IPS-18c (cell line): ENCODE measurements around the gene COL9A3.

ENCODE experiments used
- H3K4me3 ChIP-seq: 2 replicates; pipeline ENCODE4 v1.7.0; 2013; ENCODE audit warnings: low read depth, mild to moderate bottlenecking, low read length, moderate library complexity; ENCODE audit not compliant: insufficient read depth
- H3K9me3 ChIP-seq: one replicate; pipeline ENCODE4 v1.6.1; 2013; ENCODE audit warnings: mild to moderate bottlenecking, low read length, moderate library complexity; ENCODE audit not compliant: control insufficient read depth, insufficient read depth

The COL9A3 gene

DNA sequence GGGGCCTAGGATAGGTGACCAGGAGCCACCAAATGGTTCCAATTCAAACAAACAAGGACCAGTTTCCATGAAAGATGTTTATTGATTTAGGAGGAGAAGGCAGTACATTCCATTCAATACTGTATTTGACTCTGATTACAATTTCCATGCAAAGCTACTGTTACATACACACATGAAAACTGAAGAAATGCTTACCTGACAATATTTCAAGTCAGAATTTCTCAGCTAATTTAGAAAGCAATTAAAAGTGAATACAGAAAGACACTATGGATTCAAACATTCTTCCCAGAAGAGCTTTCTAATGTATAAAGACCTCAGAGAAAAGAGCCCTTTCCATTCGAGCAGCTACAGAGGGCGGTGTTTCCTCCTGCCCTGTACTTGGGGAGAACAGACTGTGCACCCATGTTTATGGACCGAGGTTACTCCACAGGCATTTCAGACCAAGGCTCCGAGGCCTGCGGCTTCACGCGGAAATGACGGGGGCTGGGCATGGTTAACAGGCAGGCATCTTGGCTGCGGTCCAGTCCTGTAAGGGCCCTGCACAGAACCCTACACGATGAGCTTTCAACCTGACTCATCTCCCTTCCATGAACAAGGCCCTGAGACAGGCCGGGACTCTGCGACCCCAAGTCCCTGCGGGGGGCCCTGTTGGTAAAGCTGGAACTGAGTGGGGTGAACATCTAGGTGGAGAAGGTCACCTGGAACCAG, 70.5 kb downstream of the COL9A3 start:
- H3K9me3 ChIP-seq, result no peaks in the 10 kb centered on the region
- no peak overlapping the region for H3K4me3 ChIP-seq

DNA sequence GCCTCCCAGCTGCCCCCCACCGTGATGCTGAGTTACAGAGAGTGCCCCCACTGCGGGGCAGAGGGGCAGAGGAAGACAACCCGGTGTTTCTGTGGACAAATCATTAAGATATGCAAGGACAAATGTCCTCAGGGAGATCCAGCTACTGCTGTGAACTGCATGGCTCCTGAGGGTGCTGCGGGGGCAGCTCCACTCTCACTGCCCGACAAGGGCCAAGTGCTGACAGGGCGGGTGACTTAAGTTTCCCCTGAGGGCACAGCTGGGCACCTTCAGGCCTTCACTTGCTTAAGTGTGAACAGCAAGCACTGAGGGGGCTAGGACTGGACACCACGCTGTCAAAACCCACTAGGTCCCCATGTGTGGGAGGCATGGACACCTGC, 71.0 kb downstream of the COL9A3 start:
- no peaks in the 10 kb centered on the region for H3K9me3 ChIP-seq
- H3K4me3 ChIP-seq, result no peak overlapping the region

DNA sequence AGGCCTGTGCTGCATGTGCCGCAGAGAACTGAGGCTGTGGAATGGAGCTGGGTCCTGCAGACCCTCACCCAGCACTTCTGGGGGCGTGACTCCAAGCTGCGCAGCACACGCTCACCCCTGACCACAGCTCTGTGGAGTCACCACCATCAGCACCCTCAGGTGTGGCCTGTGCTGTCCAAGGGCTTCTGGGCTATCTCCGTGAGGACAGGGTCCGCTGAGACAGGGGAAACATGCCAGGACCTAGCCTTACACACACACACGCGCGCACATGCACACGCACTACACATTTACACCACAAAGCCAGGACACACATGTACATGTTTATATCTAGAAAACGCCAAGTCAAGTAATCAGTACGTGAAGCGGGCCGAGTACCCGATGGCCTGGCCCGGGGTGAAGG, 71.6 kb downstream of the COL9A3 start:
- Histone ChIP-seq H3K4me3 (no peak overlapping the region), H3K9me3 (no peaks in the 10 kb centered on the region)

DNA sequence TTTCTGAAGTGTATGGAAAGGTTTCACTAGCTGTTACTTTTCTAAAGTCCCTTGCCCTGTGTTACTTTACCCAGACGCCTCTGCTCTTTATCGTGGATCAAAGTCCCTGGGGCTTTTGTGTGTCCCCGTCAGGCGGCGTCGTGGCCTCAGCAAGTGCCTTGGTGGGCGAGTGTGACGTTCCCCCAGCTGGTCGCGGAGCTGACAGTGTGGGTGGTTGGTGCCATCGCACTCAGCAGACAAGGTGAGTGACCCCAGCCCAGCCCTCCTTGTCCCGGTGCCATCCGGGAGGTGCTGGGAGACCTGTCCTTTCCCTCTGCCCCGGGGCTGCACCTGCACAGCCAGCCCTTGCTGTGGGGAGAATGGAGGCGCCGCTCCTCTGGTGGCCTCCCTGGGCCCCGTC, 72.1 kb downstream of the COL9A3 start:
- H3K9me3 ChIP-seq, result no peaks in the 10 kb centered on the region

DNA sequence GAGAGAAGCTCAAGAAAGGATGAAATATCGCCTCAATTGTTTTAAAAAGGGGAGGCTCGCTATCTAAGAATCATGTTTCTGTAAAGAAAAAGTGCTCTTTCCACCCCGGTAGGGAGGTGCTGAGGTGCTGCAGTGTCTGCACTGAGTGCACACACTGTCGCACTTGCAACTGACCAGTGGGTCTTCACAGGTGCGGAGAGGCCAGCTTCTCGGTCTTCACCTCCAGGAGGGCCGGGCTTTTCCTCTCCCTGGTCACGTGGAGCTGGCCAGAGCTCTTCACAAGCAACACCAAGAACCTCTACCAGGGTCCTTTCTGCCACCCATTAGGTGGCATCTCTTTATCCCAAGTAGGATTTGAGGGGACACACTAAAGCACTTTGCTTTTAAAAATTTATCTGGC, 72.6 kb downstream of the COL9A3 start:
- H3K4me3 ChIP-seq, result no peak overlapping the region
- H3K9me3 ChIP-seq, result no peaks in the 10 kb centered on the region

More for the DNA sequence above, 72.1 kb downstream of the COL9A3 start:
- H3K4me3 ChIP-seq, result no peak overlapping the region

DNA sequence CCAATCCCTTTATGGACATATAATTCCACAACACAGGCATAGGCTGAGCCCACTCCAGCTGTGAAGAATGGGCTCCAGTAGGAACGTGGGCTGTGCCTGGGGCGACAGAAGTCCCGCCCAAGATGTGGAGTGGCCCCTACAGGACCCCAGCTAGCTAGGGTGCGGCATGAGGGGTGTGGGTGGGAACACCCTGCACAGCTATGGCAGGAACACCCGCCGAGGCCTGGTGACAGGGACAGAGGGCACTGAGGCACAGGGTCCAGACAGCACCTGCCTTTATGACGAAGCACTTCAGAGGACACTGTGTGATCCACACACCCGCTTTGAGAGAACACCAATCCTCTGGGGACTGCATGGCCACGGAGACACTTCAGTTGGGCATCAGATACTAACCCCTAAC, 73.0 kb downstream of the COL9A3 start:
- Histone ChIP-seq H3K4me3 (no peak overlapping the region), H3K9me3 (no peaks in the 10 kb centered on the region)

DNA sequence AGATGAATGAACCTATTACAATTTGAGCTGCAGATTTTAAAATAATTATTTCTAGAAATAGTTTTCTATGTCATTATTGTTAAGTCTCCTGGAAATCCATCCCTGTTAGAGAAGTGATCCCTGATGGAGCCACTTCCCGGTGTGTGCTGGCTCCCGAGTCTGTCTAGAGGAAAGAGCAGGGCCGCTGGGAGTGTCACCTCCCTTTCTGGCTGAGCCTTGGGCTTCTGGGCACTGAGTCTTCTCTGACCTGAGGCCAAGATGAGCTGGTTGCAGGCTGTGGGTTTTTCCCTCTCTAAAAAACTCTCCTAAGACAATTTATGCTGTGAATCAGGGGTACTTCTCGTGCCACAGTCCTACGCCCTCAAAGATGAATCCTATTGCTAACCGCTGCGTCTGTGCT, 73.6 kb downstream of the COL9A3 start:
- H3K4me3 ChIP-seq, result no peak overlapping the region
- no peaks in the 10 kb centered on the region for H3K9me3 ChIP-seq
